GM23248 (cell line): Measurements from ENCODE around the gene CASZ1. TPM values are rescaled to one million over a fixed set of nuclear protein-coding genes. Genes with fewer than 3 reads are reported as not detected.

Experiments
- DNase-seq: peaks from one replicate; pipeline ENCODE4 v3.0.0-alpha.2; 2015
- H2AFZ ChIP-seq: fragments of 200-600 bp; sonication (generic); 2 replicates; pipeline ENCODE4 v1.6.1; 2016; ENCODE audit warnings: antibody characterized with exemption
- H3F3A ChIP-seq: fragments of 200-600 bp; sonication (generic); 2 replicates; pipeline ENCODE4 v1.6.1; 2016; ENCODE audit warnings: mild to moderate bottlenecking, antibody characterized with exemption, mixed run types; ENCODE audit not compliant: insufficient read depth
- H3K27ac ChIP-seq: fragments of 200-600 bp; sonication (generic); 2 replicates; pipeline ENCODE4 v1.5.1; 2016; ENCODE audit warnings: mild to moderate bottlenecking
- H3K27me3 ChIP-seq: fragments of 200-600 bp; sonication (generic); replicated peaks from 2 replicates; pipeline ENCODE4 v1.6.1; 2016; ENCODE audit warnings: mild to moderate bottlenecking; ENCODE audit not compliant: insufficient read depth
- H3K36me3 ChIP-seq: fragments of 200-600 bp; sonication (generic); 2 replicates; pipeline ENCODE4 v1.6.1; 2016; ENCODE audit warnings: low read depth, mild to moderate bottlenecking
- H3K4me1 ChIP-seq: fragments of 200-600 bp; sonication (generic); 2 replicates; pipeline ENCODE4 v1.6.1; 2016; ENCODE audit warnings: mild to moderate bottlenecking; ENCODE audit not compliant: insufficient read depth
- H3K4me2 ChIP-seq: fragments of 200-600 bp; sonication (generic); one replicate; pipeline ENCODE4 v1.6.1; 2016; ENCODE audit warnings: mild to moderate bottlenecking; ENCODE audit not compliant: unreplicated experiment
- H3K4me3 ChIP-seq: fragments of 200-600 bp; sonication (generic); 2 replicates; pipeline ENCODE4 v1.5.1; 2016; ENCODE audit warnings: mild to moderate bottlenecking
- H3K79me2 ChIP-seq: fragments of 200-600 bp; sonication (generic); 2 replicates; pipeline ENCODE4 v1.6.1; 2016; ENCODE audit warnings: mild to moderate bottlenecking; ENCODE audit not compliant: insufficient read depth
- H3K9ac ChIP-seq: fragments of 200-600 bp; sonication (generic); 2 replicates; pipeline ENCODE4 v1.6.1; 2016; ENCODE audit warnings: mild to moderate bottlenecking
- H3K9me2 ChIP-seq: fragments of 200-600 bp; sonication (generic); 2 replicates; pipeline ENCODE4 v1.6.1; 2016; ENCODE audit warnings: mixed run types, mild to moderate bottlenecking, moderate library complexity; ENCODE audit not compliant: insufficient read depth
- H3K9me3 ChIP-seq: fragments of 200-600 bp; sonication (generic); one replicate; pipeline ENCODE4 v1.6.1; 2017; ENCODE audit warnings: low read depth
- H4K20me1 ChIP-seq: fragments of 200-600 bp; sonication (generic); 2 replicates; pipeline ENCODE4 v1.6.0; 2016; ENCODE audit not compliant: insufficient read depth
- EZH2 ChIP-seq: fragments of 200-600 bp; sonication (generic); IDR thresholded peaks from 2 replicates; pipeline ENCODE4 v1.6.1; 2018; ENCODE audit warnings: antibody characterized with exemption, mild to moderate bottlenecking; ENCODE audit not compliant: insufficient read depth, poor library complexity, severe bottlenecking
- EZH2phosphoT487 ChIP-seq: fragments of 200-600 bp; sonication (generic); IDR thresholded peaks from 2 replicates; pipeline ENCODE4 v1.6.1; 2018; ENCODE audit warnings: antibody characterized with exemption, moderate library complexity, mild to moderate bottlenecking, low read depth; ENCODE audit not compliant: insufficient read depth
- WGBS, 2 experiments: methylation state at CpG; one replicate each; pipeline ENCODE4 v1.1.6; 2015 to 2017; ENCODE audit warnings: low lambda C conversion rate in 2 of 2, low coverage in 1 of 2; ENCODE audit errors: missing lambda C conversion rate in 2 of 2; 5-methylcytosine and 5-hydroxymethylcytosine counted together
- in situ Hi-C: fragments of 300-500 bp; cut with MboI; formaldehyde crosslinking; loops from 2 replicates; pipeline ENCODE4 v1.15.0; 2020
- polyA plus RNA-seq: library from polyadenylated mRNA; unstranded; fragments of >200 nt; fragmentation: Nextera tagmentation; extraction: Ambion mirVana; gene quantifications from 2 replicates; pipeline ENCODE4 v1.2.1, GENCODE V29; 2016
- total RNA-seq: library from RNA; depleted of rRNA; stranded (reverse); fragments of >200 nt; shearing (Covaris generic); gene quantifications from 2 replicates; pipeline ENCODE4 v1.2.3, GENCODE V29; 2014

Gene CASZ1
- total and polyA plus RNA-seq, 2 experiments from 2014 or later = 0.11 to 0.54 TPM

DNA sequence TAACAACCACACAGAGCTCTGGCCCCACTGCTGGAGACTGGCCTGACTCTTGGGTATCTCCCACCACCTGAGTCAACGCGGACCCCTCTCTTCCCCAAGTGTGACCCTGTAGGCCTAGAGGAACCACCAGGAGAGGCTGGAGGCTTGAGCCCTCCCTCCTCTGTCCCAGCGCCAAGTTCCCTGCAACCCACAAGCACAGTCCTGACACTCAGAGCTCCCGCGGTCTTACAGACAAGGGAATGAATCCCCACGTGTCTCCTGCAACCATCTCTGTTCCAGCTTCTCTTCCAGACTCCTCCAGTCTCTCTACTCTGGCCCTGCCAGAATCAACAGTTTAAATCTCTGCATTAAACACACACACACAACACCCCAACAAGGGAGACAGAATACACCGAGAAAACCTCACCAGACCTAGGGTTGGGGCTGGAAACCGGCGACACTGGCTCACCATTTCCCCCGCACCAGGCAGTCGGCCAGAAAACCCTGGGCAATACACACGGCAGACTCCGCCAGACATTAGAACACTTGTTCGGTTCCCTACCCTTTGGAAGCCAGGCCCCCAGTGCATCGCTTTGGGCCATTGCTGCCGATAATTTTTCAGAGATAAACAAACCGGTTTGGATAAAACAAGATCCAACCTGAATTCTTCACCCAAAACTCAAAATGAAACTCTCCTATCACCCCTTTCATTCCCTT lies 21.7 kb downstream of the CASZ1 start:
- TF ChIP-seq EZH2 = no peak
- TF ChIP-seq EZH2phosphoT487 = no peak
- no peaks in the 10 kb centered on the region for H3K9me2 ChIP-seq
- H3K9me3 ChIP-seq = no peaks in the 10 kb centered on the region
- H3K79me2 ChIP-seq = no peaks in the 10 kb centered on the region
- no peak for DNase-seq
- no peaks in the 10 kb centered on the region for H3K4me1 ChIP-seq
- in situ Hi-C loops = no loop called here
- H3K36me3 ChIP-seq = no peaks in the 10 kb centered on the region
- WGBS, 2 experiments = 82 to 86% methylated on average over 17 of the region's 17 CpGs
- H3K27me3 ChIP-seq = peaks cover 25% of the 10 kb centered on the region
- no peaks in the 10 kb centered on the region for H4K20me1 ChIP-seq
- H3K9ac ChIP-seq = no peak overlapping the region
- H3F3A ChIP-seq = no peaks in the 10 kb centered on the region
- no peak overlapping the region for H3K27ac ChIP-seq
- H3K4me2 ChIP-seq = no peak overlapping the region
- no peak overlapping the region for H3K4me3 ChIP-seq
- no peak overlapping the region for H2AFZ ChIP-seq

DNA sequence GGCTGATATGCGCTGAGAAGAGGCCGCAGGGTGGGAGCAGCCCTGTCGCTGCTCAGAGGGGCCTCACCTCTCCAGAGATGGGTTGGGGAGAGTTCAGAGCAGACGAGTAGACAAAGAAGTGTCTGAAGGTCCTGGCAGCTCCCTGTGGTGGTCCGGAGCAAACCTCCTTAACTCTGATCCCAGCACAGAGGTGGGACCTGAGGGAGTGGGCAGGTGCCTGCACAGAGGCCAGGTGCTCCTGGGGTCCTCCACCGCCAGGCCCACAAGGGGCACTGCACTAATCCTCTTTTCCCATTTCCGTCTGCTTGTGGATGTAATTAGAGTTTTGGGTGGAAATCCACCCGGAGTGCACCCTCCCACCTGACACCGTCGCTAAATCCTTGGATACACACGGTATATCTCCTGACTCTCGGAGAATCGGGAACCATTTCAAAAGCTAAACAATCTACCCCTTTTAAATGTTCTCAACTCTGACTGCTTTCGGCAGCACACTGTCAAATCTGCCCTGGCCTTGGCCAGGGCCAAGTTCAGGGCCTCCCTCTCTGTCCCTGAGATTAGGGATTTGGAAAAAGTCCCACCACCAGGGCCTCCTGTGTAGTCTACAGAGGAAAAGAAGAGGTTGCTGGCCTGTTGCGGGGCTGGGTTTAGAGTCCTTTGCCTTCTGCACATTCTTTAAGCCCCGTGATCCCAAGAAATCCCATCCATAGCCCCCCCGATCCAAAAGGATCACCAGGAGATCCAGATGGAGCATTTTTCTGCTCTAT lies 22.4 kb downstream of the CASZ1 start:
- Histone ChIP-seq H3K27me3 (peaks cover 27% of the 10 kb centered on the region), H2AFZ (no peak overlapping the region), H3K9ac (no peak overlapping the region), H3K9me2 (no peaks in the 10 kb centered on the region), H3K4me2 (no peak overlapping the region), H3K9me3 (no peaks in the 10 kb centered on the region), H4K20me1 (no peaks in the 10 kb centered on the region), H3F3A (no peaks in the 10 kb centered on the region), H3K27ac (no peak overlapping the region), H3K36me3 (no peaks in the 10 kb centered on the region), H3K4me1 (no peaks in the 10 kb centered on the region), H3K4me3 (no peak overlapping the region), H3K79me2 (no peaks in the 10 kb centered on the region)
- WGBS, 2 experiments = 76 to 79% methylated on average over 17 of the region's 17 CpGs
- TF ChIP-seq EZH2 (no peak), EZH2phosphoT487 (no peak)
- in situ Hi-C loops = no loop called here
- DNase-seq = no peak

DNA sequence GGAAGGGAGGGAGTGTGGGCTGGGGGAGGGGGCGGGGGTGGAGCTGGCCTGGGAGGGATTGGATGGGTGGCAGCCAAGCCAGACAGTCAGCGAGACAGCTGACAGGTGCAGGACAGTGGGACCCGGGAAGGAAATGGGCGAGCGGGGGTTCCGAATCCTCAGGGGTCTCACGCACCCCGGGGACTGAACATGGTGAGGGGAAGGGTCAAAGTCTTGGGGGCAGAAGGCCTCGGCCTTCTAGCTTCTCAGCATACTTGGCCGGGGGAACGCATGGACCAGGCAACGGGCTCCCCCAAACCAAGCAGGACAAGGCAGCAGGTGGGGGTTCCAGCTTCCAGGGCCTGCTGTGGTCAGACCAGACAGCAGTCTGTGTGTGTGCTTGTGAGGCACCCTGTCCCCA lies 23.1 kb downstream of the CASZ1 start:
- Histone ChIP-seq H3K79me2 (no peaks in the 10 kb centered on the region), H3K9me3 (no peaks in the 10 kb centered on the region), H3K4me2 (no peak overlapping the region), H3K4me3 (no peak overlapping the region), H3F3A (no peaks in the 10 kb centered on the region), H3K9ac (no peak overlapping the region), H4K20me1 (no peaks in the 10 kb centered on the region), H2AFZ (no peak overlapping the region), H3K4me1 (no peaks in the 10 kb centered on the region), H3K27me3 (peaks cover 24% of the 10 kb centered on the region), H3K36me3 (no peaks in the 10 kb centered on the region), H3K27ac (no peak overlapping the region), H3K9me2 (no peaks in the 10 kb centered on the region)
- in situ Hi-C loops = no loop called here
- no peak for DNase-seq
- TF ChIP-seq EZH2phosphoT487 (no peak), EZH2 (no peak)
- 67 to 75% methylated on average over 7 to 12 of the region's 12 CpGs for WGBS, 2 experiments

DNA sequence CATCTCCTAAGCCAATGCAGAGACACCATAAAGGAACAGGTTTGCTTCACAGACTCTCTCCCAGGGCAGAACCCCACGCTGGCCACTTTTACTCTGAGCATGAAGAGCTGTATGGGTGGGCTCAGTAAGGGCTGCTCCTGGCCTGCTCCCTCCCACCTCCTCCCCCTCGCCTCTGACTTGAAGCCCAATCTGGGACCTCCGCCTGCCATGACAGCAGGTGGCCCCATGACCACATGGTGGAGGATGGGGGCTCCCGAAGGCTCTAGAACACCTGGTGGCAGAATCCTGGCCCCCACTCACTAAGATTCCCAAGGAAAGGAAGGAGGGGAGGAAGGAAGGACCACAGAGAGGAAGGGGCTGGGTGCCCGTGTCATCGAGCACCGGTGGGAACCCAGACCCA lies 23.7 kb downstream of the CASZ1 start:
- Histone ChIP-seq H3K9me2 (no peaks in the 10 kb centered on the region), H3K9me3 (no peaks in the 10 kb centered on the region), H3F3A (no peaks in the 10 kb centered on the region), H3K36me3 (no peaks in the 10 kb centered on the region), H3K79me2 (no peaks in the 10 kb centered on the region), H4K20me1 (no peaks in the 10 kb centered on the region), H3K27ac (no peak overlapping the region), H3K9ac (no peak overlapping the region), H3K4me3 (no peak overlapping the region), H3K27me3 (peaks cover 19% of the 10 kb centered on the region), H3K4me1 (no peaks in the 10 kb centered on the region), H3K4me2 (no peak overlapping the region), H2AFZ (no peak overlapping the region)
- in situ Hi-C loops = no loop called here
- 53 to 58% methylated on average over 7 of the region's 7 CpGs for WGBS, 2 experiments
- no peak for TF ChIP-seq EZH2phosphoT487
- no peak for TF ChIP-seq EZH2
- DNase-seq = no peak
